ENCODE data around the gene POU5F1.

POU5F1 gene

GRCh38 chr6:31144296-31144969 lies 26.0 kb downstream of the POU5F1 start:
- TF ChIP-seq POLR2AphosphoS5 (IDR thresholded peaks at IDR 0.05; ENCODE audit: low read depth, low read length) (no peak), FOXP2 (optimal IDR thresholded peaks at IDR 0.05; ENCODE audit: borderline replicate concordance, extremely low read depth, extremely low read length, insufficient read depth) (no peak), SIN3A (IDR thresholded peaks at IDR 0.05; ENCODE audit: borderline replicate concordance, insufficient read depth, low read length) (no peak), TAF1 (IDR thresholded peaks at IDR 0.05; ENCODE audit: borderline replicate concordance, insufficient read depth, low read length) (no peak), REST (IDR thresholded peaks at IDR 0.05; ENCODE audit: insufficient read depth in 1 of 2, low read depth in 2 of 2, low read length in 2 of 2) (no peak)

DNA sequence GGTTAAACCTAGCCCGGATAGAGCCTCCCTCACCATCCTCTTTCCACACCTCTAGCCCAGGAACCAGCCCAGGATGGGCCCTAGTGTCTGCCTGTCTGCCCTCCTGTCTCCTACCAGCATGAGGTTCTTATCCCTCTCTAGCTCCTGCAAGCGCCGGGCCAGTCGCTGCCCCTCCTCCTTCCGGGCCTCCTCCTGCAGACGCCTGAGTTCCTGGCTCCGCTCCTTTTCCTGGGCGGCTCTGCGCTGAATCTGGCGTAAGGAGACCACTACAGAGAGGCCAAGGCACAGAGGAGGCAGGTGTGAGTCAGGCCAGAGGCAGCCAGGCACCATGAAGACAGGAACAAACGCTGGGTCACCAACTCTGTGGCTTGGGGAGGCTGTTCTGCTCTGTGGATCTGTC lies 27.3 kb downstream of the POU5F1 start:
- TF ChIP-seq SIN3A (IDR thresholded peaks at IDR 0.05; ENCODE audit: borderline replicate concordance, insufficient read depth, low read length), result no peak
- no peak for TF ChIP-seq TAF1 (IDR thresholded peaks at IDR 0.05; ENCODE audit: borderline replicate concordance, insufficient read depth, low read length)
- no peak for TF ChIP-seq POLR2AphosphoS5 (IDR thresholded peaks at IDR 0.05; ENCODE audit: low read depth, low read length)
- TF ChIP-seq FOXP2 (optimal IDR thresholded peaks at IDR 0.05; ENCODE audit: borderline replicate concordance, extremely low read depth, extremely low read length, insufficient read depth), result no peak
- no peak for TF ChIP-seq REST (IDR thresholded peaks at IDR 0.05; ENCODE audit: insufficient read depth in 1 of 2, low read depth in 2 of 2, low read length in 2 of 2)

DNA sequence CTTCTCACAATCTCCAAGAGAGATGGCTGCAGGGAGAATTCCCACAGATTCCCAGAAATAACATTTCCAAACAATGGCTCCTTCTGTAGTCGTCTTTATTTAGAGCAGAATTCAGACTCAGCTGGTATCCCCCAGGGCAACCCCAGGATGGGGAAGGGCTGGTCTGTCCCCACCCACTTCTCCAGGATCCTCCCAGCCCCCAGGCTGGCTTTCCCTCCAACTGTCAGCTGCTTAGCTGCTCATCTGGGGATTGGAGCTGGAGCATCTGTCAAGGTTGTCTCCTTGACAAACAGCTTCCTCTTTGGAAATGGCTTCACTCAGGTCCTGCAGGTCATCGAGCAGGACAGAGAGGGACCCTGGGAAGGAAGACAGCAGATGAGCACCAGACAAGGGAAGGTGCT lies 28.1 kb downstream of the POU5F1 start:
- no peak for TF ChIP-seq SIN3A (IDR thresholded peaks at IDR 0.05; ENCODE audit: borderline replicate concordance, insufficient read depth, low read length)
- no peak for TF ChIP-seq FOXP2 (optimal IDR thresholded peaks at IDR 0.05; ENCODE audit: borderline replicate concordance, extremely low read depth, extremely low read length, insufficient read depth)
- TF ChIP-seq TAF1 (IDR thresholded peaks at IDR 0.05; ENCODE audit: borderline replicate concordance, insufficient read depth, low read length), result no peak
- no peak for TF ChIP-seq POLR2AphosphoS5 (IDR thresholded peaks at IDR 0.05; ENCODE audit: low read depth, low read length)
- TF ChIP-seq REST (IDR thresholded peaks at IDR 0.05; ENCODE audit: insufficient read depth in 1 of 2, low read depth in 2 of 2, low read length in 2 of 2), result no peak

- TF ChIP-seq TAF1 (IDR thresholded peaks at IDR 0.05; ENCODE audit: borderline replicate concordance, insufficient read depth, low read length) (no peak), SIN3A (IDR thresholded peaks at IDR 0.05; ENCODE audit: borderline replicate concordance, insufficient read depth, low read length) (no peak), FOXP2 (optimal IDR thresholded peaks at IDR 0.05; ENCODE audit: borderline replicate concordance, extremely low read depth, extremely low read length, insufficient read depth) (no peak), POLR2AphosphoS5 (IDR thresholded peaks at IDR 0.05; ENCODE audit: low read depth, low read length) (no peak), REST (IDR thresholded peaks at IDR 0.05; ENCODE audit: insufficient read depth in 1 of 2, low read depth in 2 of 2, low read length in 2 of 2) (no peak)
Observed at GRCh38 chr6:31140643-31141042, 29.8 kb downstream of the POU5F1 start.
